AG08396 (cell line): ENCODE results near the gene KIAA0753.

Experiments
- DNase-seq: peaks from one replicate; pipeline ENCODE4 v3.0.0; 2012; ENCODE audit warnings: low spot score, mixed read lengths

KIAA0753 gene

GRCh38 chr17:6569370-6570285, 70.9 kb downstream of the KIAA0753 start:
- DNase-seq: peak; percentile 3

- peak; percentile 2 for DNase-seq
Measured at GRCh38 chr17:6568184-6568758, 72.2 kb downstream of the KIAA0753 start.

GRCh38 chr17:6567528-6568183, 72.9 kb downstream of the KIAA0753 start:
- DNase-seq: no peak

- DNase-seq: no peak
Measured at GRCh38 chr17:6561446-6561845, 79.1 kb downstream of the KIAA0753 start.

- no peak for DNase-seq
Measured at GRCh38 chr17:6560496-6560895, 80.0 kb downstream of the KIAA0753 start.

GRCh38 chr17:6559753-6560215, 80.7 kb downstream of the KIAA0753 start:
- DNase-seq: no peak

GRCh38 chr17:6558932-6559752, 81.4 kb downstream of the KIAA0753 start:
- DNase-seq: no peak

- DNase-seq: no peak
Measured at GRCh38 chr17:6558276-6558675, 82.2 kb downstream of the KIAA0753 start.

GRCh38 chr17:6557040-6557438, 83.5 kb downstream of the KIAA0753 start:
- no peak for DNase-seq

GRCh38 chr17:6556121-6557039, 84.1 kb downstream of the KIAA0753 start, which contains the start of gene PITPNM3:
Gene PITPNM3, minus strand, starts transcription at chr17:6556555. Its CDS starts 149 bp downstream, at chr17:6556406.
- peak; percentile 54 for DNase-seq

GRCh38 chr17:6555331-6556120, 85.0 kb downstream of the KIAA0753 start:
- peak; percentile 55 for DNase-seq

GRCh38 chr17:6554871-6555330, 85.6 kb downstream of the KIAA0753 start:
- no peak for DNase-seq

- DNase-seq: no peak
Measured at GRCh38 chr17:6554342-6554741, 86.2 kb downstream of the KIAA0753 start.

- DNase-seq: no peak
Measured at GRCh38 chr17:6551869-6552531, 88.5 kb downstream of the KIAA0753 start.

- DNase-seq: no peak
Measured at GRCh38 chr17:6551356-6551755, 89.2 kb downstream of the KIAA0753 start.

GRCh38 chr17:6549384-6550036, 91.0 kb downstream of the KIAA0753 start:
- DNase-seq: no peak

- DNase-seq: no peak
Measured at GRCh38 chr17:6548578-6549330, 91.8 kb downstream of the KIAA0753 start.

GRCh38 chr17:6548034-6548433, 92.5 kb downstream of the KIAA0753 start:
- no peak for DNase-seq
